HG02943 (cell line): ENCODE measurements around the gene TXNDC17.
"Not testable (repeated sequence)": the region's sequence is repeated elsewhere in the genome, so short reads cannot be mapped to it uniquely, and the experiment has no call there.

Experiments used
- ATAC-seq: cut with Tn5 transposase; IDR thresholded peaks from one replicate; pipeline ENCODE4 v1.9.1; 2021; ENCODE audit warnings: mild to moderate bottlenecking, low read depth, moderate library complexity; ENCODE audit not compliant: unreplicated experiment

Gene TXNDC17

GRCh38 chr17:6658411-6658810 is 17.6 kb downstream of the TXNDC17 start:
- ATAC-seq, result not testable (repeated sequence)

- ATAC-seq, result no peak
Observed at GRCh38 chr17:6660101-6660500, 19.2 kb downstream of the TXNDC17 start.

- ATAC-seq, result no peak
Observed at GRCh38 chr17:6660805-6661463, 20.1 kb downstream of the TXNDC17 start.

- no peak for ATAC-seq
Observed at GRCh38 chr17:6661464-6661848, 20.6 kb downstream of the TXNDC17 start.

- ATAC-seq, result not testable (repeated sequence)
Observed at GRCh38 chr17:6663200-6663599, 22.3 kb downstream of the TXNDC17 start.

- ATAC-seq, result no peak
Observed at GRCh38 chr17:6666077-6666521, 25.2 kb downstream of the TXNDC17 start.

GRCh38 chr17:6666557-6666956 is 25.7 kb downstream of the TXNDC17 start:
- ATAC-seq, result no peak

- no peak for ATAC-seq
Observed at GRCh38 chr17:6667516-6667915, 26.7 kb downstream of the TXNDC17 start.

GRCh38 chr17:6668219-6668618 is 27.4 kb downstream of the TXNDC17 start:
- no peak for ATAC-seq

- ATAC-seq, result no peak
Observed at GRCh38 chr17:6668727-6669425, 28.0 kb downstream of the TXNDC17 start.

- ATAC-seq, result no peak
Observed at GRCh38 chr17:6669479-6670212, 28.8 kb downstream of the TXNDC17 start.

- no peak for ATAC-seq
Observed at GRCh38 chr17:6670571-6670970, 29.7 kb downstream of the TXNDC17 start.

GRCh38 chr17:6670999-6671398 is 30.1 kb downstream of the TXNDC17 start:
- no peak for ATAC-seq

GRCh38 chr17:6671431-6671830 is 30.6 kb downstream of the TXNDC17 start:
- no peak for ATAC-seq

- no peak for ATAC-seq
Observed at GRCh38 chr17:6674586-6674985, 33.7 kb downstream of the TXNDC17 start.

GRCh38 chr17:6675201-6675825 is 34.5 kb downstream of the TXNDC17 start:
- no peak for ATAC-seq

GRCh38 chr17:6676802-6677157 is 35.9 kb downstream of the TXNDC17 start:
- no peak for ATAC-seq

- ATAC-seq, result no peak
Observed at GRCh38 chr17:6677158-6677831, 36.4 kb downstream of the TXNDC17 start.

GRCh38 chr17:6677946-6678345 is 37.1 kb downstream of the TXNDC17 start:
- ATAC-seq, result no peak

GRCh38 chr17:6679241-6679640 is 38.4 kb downstream of the TXNDC17 start:
- ATAC-seq, result no peak

- ATAC-seq, result no peak
Observed at GRCh38 chr17:6681176-6681575, 40.3 kb downstream of the TXNDC17 start.
